ENCODE measurements around the gene PCDH12. TPM values are rescaled to one million over a fixed set of nuclear protein-coding genes. Genes with fewer than 3 reads are reported as not detected.

The PCDH12 gene
- total RNA-seq, 1 experiment from 2014 or later, result not detected

GRCh38 chr5:141976176-141976575, 18.2 kb upstream of the PCDH12 start:
- peaks cover 48% of the 10 kb centered on the region for H3K36me3 ChIP-seq (ENCODE audit: control insufficient read depth, insufficient read depth, low read length)
- H3K4me1 ChIP-seq (ENCODE audit: control insufficient read depth, insufficient read depth, low read length), result no peaks in the 10 kb centered on the region
- in situ Hi-C loops (cut with HindIII; ENCODE audit: low pct_unique_long_range_greater_than_20kb, low sequenced_read_pairs), result no loop called here
- DNase-seq (ENCODE audit: low read depth, low spot score) (no peak), ATAC-seq (no peak)
- POLR2A ChIA-PET, result no interaction called here
- H3K27ac ChIP-seq (ENCODE audit: low read length), result no peak overlapping the region
- no peaks in the 10 kb centered on the region for H3K9me3 ChIP-seq (ENCODE audit: control insufficient read depth, insufficient read depth, low read depth, low read length)
- intact Hi-C loops (cut with micrococcal nuclease; ENCODE audit: unreplicated experiment), result no loop called here
- H3K4me3 ChIP-seq (ENCODE audit: low read depth in 2 of 2, low read length in 2 of 2), result no peak overlapping the region
- no peaks in the 10 kb centered on the region for H3K27me3 ChIP-seq (ENCODE audit: control insufficient read depth, insufficient read depth, low read length)
- no TSS peak for BruUV-seq (replicated peaks)
- TF ChIP-seq CTCF (IDR thresholded peaks at IDR 0.05) (no peak), POLR2AphosphoS5 (IDR thresholded peaks at IDR 0.05; ENCODE audit: low read depth, low read length) (no peak), TCF7L2 (IDR thresholded peaks at IDR 0.05; ENCODE audit: low read depth, low read length) (no peak), REST (IDR thresholded peaks at IDR 0.05; ENCODE audit: insufficient read depth in 1 of 2, low read depth in 2 of 2, low read length in 1 of 2) (no peak), SIN3A (IDR thresholded peaks at IDR 0.05; ENCODE audit: borderline replicate concordance, insufficient read depth, low read depth, low read length) (no peak)
- CTCF ChIA-PET, result interaction anchor here (0.6 kb wide), 1 partner anchor 299 kb away, joined by 3 read pairs; no protein-coding TSS in a partner anchor

DNA sequence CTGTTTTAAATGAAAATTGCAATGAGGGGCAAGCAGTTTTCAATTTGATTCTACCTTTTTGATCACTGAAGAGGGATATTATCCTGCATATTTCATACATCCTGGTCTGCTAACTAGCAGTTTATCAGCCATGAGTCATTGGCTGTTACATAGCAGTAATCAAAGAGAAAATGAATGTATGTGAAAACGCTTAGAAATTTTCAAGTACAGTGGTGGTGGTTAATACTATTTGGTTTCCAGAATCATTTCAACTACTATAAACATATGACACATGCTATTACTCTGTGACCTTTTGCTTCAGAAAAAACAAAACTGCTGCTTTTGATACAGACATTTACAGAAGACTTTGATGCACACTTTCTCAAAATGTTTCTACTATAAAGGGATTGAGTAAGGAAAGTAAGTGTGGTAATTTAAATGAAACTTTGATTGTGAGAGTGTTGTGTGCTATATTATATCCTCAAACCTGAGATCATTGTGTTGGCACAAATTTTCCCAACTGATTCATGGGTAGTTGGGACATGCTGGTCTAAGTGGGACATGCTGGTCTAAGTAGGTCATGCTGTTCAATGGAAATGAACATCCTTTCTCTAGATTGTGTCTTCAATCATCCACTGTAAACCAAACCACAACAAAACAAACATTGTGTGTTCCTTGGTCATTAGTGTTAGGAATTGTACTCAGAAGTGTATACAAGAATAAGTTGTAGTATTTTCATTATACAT, 16.0 kb upstream of the PCDH12 start:
- Histone ChIP-seq H3K4me1 (ENCODE audit: control insufficient read depth, insufficient read depth, low read length) (peaks cover 9% of the 10 kb centered on the region), H3K27me3 (ENCODE audit: control insufficient read depth, insufficient read depth, low read length) (no peaks in the 10 kb centered on the region), H3K4me3 (ENCODE audit: low read depth in 2 of 2, low read length in 2 of 2) (no peak overlapping the region), H3K9me3 (ENCODE audit: control insufficient read depth, insufficient read depth, low read depth, low read length) (no peaks in the 10 kb centered on the region), H3K27ac (ENCODE audit: low read length) (no peak overlapping the region), H3K36me3 (ENCODE audit: control insufficient read depth, insufficient read depth, low read length) (peaks cover 48% of the 10 kb centered on the region)
- in situ Hi-C loops (cut with HindIII; ENCODE audit: low pct_unique_long_range_greater_than_20kb, low sequenced_read_pairs), result no loop called here
- ATAC-seq (no peak), DNase-seq (ENCODE audit: low read depth, low spot score) (no peak)
- ChIA-PET POLR2A (no interaction called here), CTCF (no interaction called here)
- no peak for TF ChIP-seq TCF7L2 (IDR thresholded peaks at IDR 0.05; ENCODE audit: low read depth, low read length)
- TF ChIP-seq CTCF (IDR thresholded peaks at IDR 0.05), result no peak
- TF ChIP-seq REST (IDR thresholded peaks at IDR 0.05; ENCODE audit: insufficient read depth in 1 of 2, low read depth in 2 of 2, low read length in 1 of 2), result no peak
- intact Hi-C loops (cut with micrococcal nuclease; ENCODE audit: unreplicated experiment), result no loop called here
- no TSS peak for BruUV-seq (replicated peaks)

Measured in Panc1 (cell line).